Measurements from ENCODE around the gene HGS.

Gene HGS, protein sequence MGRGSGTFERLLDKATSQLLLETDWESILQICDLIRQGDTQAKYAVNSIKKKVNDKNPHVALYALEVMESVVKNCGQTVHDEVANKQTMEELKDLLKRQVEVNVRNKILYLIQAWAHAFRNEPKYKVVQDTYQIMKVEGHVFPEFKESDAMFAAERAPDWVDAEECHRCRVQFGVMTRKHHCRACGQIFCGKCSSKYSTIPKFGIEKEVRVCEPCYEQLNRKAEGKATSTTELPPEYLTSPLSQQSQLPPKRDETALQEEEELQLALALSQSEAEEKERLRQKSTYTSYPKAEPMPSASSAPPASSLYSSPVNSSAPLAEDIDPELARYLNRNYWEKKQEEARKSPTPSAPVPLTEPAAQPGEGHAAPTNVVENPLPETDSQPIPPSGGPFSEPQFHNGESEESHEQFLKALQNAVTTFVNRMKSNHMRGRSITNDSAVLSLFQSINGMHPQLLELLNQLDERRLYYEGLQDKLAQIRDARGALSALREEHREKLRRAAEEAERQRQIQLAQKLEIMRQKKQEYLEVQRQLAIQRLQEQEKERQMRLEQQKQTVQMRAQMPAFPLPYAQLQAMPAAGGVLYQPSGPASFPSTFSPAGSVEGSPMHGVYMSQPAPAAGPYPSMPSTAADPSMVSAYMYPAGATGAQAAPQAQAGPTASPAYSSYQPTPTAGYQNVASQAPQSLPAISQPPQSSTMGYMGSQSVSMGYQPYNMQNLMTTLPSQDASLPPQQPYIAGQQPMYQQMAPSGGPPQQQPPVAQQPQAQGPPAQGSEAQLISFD

DNA sequence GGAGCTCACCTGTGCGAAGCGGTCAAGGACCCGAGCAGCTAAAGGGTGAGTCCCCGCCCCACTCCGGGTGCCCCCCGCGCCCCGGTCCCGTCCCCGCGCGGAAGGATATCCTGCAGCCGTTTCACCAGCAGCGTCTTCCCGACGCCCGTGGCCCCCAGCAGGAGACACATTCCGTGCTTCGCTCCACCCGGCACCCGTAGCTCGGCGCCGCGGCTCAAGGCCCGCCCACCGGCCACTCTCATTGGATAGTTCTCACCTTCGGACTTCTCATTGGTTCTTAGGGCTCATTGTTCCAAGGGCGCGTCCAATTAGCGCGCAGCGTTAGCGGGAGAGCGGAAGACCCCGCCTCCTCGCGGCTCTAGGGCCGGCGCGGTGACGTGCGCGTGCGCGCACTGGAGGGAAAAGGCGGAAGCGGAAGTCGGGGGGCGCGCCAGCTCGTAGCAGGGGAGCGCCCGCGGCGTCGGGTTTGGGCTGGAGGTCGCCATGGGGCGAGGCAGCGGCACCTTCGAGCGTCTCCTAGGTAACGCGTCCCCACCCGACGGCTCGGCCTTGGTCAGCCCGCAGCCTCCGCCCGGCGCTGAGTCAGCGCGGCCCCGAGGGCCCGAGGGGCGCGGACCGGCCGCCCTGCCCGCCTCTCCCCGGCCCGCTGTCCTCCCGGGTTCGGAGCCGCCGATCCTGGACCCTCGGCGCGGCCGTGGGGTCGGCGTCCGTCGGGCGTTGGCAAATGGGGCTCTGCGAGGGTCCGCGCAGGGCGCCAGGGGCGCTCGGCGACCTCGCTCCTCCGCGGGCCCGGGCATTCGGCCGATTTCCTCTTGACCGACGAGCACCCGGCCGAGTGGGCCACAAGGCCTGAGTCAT is at the start of gene HGS, which contains the start of gene ARL16:
TSS of gene HGS (plus strand) at position 428 of the 858 bp plus-strand sequence. CDS start at position 484, 56 bp downstream.
TSS of gene ARL16 (minus strand) at position 214 of the 858 bp plus-strand sequence. CDS start at position 170, 44 bp downstream.
- DNase-seq (ENCODE audit: low spot score): peak; percentile 99

DNA sequence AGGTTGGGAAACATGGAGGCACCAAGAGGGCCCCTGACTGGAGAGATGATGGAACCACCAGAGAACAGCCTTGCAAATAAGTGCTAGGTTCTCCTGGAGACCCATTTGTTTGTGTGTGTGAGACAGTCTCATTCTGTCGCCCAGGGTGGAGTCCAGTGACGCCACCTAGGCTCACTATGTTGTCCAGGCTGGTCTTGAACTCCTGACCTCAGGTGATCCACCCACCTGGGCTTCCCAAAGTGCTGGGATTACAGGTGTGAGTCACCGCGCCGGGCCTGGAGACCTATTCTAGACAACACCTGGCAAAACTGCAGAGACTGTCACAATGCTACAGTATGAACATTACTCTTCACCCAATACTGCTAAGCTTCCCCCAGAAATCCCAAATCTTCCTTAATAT is 48.4 kb upstream of the HGS start:
- DNase-seq (ENCODE audit: low spot score): no peak

DNA sequence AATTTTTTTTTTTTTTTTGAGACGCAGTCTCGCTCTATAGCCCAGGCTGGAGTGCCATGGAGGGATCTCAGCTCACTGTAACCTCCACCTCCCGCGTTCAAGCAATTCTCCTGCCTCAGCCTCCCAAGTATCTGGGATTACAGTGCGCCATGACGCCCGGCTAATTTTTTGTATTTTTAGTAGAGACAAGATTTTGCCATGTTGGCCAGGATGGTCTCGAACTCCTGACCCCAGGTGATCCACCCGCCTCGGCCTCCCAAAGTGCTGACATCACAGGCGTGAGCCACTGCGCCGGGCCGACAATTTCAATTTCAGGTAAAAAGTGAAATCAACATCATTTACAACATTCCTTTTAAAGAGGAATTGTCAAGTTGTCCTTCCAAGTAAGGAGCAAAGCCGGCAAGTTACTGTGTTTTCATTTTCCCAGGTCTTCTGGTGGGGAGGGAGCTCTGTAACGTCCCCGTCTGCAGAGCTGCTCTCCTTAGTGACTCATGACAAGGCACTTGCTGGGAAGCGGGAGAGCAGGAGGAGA is 47.8 kb upstream of the HGS start:
- DNase-seq (ENCODE audit: low spot score): no peak

GRCh38 chr17:81636505-81637288 is 47.1 kb upstream of the HGS start, which contains the start of the genes NPLOC4 and TSPAN10:
Gene NPLOC4, minus strand, starts transcription at chr17:81637112. Its CDS starts 182 bp downstream, at chr17:81636930.
Gene TSPAN10, plus strand, starts transcription at chr17:81637196. Its CDS starts 5,217 bp downstream, at chr17:81642413.
- DNase-seq (ENCODE audit: low spot score): peak; percentile 72

DNA sequence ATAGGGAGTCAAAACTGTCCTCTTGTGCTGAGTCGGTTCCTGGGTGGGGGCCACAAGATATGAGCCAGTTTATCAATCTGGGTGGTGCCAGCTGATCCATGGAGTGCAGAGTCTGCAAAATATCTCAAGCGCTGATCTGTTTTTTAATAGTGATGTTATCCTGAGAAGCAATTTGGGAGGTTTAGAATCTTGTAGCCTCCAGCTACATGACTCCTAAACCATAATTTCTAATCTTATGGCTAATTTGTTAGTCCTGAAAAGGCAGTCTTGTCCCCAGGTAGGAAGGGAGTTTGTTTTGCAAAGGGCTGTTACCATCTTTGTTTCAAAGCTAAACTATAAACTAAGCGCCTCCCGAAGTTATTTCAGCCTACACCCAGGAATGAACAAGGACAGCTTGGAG is 45.1 kb upstream of the HGS start:
- no peak for DNase-seq (ENCODE audit: low spot score)

DNA sequence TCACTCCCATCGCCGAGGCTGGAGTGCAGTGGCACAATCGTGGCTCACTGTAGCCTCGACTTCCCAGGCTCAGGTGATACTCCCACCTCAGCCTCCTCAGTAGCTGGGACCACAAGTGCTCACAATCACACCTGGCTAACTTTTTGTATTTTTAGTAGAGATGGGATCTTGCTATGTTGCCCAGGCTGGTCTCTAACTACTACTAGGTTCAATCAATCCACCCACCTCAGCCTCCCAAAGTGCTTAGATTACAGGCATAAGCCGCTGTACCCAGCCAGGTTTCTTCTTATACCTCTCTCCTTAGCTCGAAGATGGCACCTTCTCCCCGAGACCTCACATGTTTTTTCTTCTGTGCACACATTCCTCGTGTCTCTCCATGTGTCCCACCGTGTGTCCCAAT is 43.8 kb upstream of the HGS start:
- DNase-seq (ENCODE audit: low spot score): no peak

DNA sequence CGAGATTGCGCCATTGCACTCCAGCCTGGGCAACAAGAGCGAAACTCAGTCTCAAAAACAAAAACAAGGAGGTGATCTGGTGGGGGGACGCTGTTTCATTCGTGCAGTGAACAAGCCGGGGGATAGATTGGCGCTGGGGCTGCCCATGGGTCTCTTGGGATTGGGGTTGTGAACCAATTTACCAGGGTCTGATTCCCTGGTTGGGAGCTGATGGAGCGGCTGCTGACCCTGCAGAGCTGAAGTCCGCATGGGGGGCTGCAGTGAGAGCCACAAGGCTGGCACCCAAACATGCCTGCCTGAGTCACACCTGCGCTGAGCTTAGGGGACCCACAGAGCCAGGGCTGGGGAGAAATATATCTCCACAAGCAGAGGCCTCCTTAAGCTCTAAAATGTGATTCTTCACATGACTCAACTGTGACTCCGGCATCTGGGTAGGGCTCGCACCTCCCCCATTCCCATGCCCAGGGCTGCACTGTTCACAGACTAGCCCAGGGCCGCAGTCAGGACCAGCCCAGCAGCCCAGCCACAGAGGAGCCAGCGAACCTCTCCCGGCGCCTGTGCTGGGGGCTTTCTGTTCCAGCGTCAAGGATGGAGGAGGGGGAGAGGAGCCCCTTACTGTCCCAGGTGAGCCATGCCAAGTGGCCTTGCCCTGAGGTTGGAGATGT is 41.9 kb upstream of the HGS start:
- DNase-seq (ENCODE audit: low spot score): peak; percentile 63

- DNase-seq (ENCODE audit: low spot score): no peak
These were observed 39.3 kb upstream of the HGS start for GRCh38 chr17:81644496-81644895.

DNA sequence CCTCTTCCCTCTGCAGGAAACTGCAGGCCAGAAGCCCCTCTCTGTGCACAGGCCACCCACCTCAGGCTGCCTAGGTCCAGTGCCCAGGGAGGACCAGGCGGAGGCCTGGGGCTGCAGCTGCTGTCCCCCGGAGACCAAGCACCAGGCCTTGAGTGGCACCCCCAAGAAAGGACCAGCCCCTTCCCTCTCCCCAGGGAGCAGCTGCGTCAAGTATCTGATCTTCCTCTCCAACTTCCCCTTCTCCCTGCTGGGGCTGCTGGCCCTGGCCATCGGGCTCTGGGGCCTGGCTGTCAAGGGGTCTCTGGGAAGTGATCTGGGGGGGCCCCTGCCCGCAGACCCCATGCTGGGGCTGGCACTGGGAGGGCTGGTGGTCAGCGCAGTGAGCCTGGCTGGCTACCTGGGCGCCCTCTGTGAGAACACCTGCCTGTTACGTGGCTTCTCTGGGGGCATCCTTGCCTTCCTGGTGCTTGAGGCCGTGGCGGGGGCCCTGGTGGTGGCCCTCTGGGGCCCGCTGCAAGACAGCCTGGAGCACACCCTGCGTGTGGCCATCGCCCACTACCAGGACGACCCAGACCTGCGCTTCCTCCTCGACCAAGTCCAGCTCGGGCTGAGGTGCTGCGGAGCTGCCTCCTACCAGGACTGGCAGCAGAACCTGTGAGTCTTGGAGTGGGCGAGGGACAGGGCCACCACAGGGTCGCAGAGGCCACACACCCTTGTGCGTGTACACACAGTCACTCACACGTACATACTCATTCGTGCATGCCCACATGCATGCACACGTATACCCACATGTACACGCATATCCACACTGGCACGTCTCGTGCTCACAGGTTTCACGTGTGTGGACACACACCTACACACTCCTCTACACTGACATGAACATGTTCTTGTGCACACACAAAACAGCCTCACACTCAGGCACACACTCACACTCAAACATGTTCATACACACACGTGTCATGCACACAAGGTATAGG is 38.5 kb upstream of the HGS start:
- DNase-seq (ENCODE audit: low spot score): no peak

- DNase-seq (ENCODE audit: low spot score): peak; percentile 92
These were observed 36.8 kb upstream of the HGS start for GRCh38 chr17:81646869-81647600.

DNA sequence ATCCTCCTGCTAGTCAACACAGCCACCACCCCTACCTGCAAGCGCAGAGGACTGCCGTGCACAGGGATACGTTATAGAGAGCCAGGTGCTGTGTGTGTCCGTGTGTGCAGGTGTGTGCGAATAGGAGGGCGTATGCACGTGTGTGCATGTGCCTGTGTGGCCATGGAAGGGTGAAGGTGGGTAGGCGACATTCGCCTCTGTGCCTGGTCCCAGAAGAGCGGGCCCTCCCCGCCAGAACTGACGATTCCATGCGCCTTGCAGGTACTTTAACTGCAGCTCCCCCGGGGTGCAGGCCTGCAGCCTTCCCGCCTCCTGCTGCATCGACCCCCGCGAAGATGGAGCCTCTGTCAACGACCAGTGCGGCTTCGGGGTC is 36.2 kb upstream of the HGS start:
- no peak for DNase-seq (ENCODE audit: low spot score)

DNA sequence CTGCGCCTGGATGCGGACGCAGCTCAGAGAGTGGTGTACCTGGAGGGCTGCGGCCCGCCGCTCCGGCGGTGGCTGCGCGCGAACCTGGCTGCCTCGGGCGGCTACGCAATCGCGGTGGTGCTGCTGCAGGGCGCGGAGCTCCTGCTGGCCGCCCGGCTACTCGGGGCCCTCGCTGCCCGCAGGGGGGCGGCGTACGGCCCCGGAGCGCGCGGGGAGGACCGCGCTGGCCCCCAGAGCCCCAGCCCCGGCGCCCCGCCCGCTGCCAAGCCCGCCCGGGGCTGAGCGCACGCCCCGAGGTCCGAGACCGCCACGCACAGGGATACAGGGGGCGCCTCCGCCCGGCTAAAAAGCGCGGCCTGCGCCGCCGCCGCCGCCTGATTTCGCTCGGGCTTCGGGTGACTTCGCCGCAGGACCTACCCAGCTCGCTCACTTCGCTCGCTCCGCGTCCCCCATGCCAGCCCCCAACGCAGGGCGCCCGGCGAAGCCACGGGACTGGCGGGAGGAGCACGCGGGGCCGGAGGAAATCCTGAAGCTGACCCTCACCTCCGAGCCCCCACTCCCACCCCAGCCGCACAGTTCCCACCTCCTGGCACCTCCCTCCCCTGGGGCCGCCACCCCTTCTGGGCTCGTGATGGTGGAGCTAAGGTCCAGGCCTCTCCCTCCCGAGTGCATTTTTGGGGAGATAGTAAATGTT is 35.7 kb upstream of the HGS start:
- peak; percentile 15 for DNase-seq (ENCODE audit: low spot score)

DNA sequence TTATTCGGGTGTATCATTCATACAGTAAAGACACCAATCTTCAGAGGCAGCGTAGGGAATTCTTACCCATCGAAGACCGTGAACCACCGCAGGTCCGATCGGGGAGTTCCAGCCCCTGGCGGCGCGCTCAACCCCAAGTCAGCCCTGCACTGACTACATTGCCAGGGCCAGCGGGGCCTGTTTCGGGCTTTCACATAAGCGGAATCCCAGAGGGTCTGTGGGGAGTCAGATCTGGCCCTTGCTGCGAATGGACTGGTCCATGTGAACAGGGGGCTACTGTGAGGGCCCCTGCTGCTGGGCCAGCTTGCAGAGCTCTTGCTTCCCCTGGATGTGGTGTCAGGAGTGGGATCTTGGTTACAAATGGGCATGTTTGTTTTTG is 35.1 kb upstream of the HGS start:
- DNase-seq (ENCODE audit: low spot score): no peak

DNA sequence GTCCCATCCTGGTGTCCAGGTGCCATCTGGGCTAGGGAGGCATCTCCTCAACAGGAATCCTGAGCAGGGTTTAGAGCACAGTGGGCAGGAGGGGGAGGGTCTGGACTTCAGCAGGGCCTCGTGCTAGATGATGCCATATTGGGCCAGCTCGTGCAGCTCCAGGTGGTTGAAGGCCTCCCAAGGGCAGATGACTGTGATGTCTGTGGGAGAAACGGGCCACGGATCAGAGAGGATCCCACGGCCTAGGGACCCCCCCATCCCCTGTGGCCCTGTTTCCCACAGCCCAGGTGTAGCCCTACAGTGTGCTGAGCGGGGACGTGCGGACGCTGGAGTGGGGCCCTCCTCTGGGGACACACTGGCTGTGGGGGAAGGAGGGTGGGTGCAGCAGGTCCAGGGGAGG is 32.9 kb upstream of the HGS start:
- DNase-seq (ENCODE audit: low spot score): no peak

DNA sequence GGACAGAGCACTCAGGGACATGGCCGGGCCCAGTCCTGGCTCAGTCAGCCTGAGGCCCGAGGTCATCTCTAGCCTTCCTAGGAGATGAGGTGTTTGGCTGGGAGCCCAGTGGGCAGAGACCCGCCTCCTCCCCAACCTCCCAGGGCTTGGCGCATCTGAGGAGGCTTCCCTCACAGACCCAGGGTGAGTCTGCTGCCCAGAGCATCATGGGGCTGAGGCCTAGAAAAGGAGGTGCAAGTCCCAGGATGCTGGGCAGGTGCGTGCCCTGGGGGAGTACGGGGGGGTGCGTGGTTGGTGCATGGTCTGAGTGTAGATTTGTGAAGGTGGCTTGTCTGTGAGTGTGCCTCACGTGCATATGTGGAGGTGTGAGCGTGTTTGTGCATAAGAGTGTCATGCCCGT is 32.1 kb upstream of the HGS start:
- no peak for DNase-seq (ENCODE audit: low spot score)

DNA sequence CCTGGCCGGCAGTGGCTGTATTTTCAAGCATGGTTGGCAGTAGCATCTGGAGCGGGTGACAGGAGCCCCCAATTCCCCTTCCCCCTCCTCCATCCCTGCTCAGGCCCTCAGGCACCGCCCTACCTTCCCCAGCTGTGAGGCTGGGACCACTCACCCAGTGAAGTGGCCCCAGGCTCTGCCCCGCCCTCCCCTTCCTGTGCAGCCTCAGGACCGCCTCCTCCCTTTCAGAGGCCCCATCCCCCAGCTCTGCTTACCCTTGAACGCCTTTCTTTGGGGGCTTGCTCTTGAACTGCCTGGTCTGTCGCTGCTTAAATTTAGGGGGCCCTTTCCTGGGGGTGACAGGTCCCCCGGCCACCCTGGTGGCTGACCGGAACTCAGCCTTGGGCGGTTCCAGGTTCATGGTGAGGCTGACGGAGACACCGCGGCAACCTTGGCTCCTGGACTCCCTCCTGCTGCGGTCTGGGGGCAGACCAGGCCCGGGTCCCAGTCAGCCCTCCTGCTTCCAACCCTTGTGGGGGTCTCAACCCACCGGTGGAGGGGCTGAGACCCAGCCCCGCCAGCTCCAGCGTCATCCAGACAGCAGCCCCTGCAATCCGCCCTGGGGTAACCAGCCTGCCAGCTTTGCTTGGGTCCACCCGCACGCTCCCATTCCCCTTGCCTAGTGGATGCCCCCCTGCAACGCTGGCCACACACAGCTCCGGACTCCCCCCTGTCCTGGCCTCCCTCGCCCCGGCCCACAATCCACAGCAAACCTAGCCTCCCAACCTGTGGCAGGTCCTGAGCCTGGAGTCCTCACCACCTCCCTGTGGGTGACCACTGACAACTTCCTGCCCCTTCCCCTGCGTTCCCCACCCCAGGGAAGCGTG is 30.7 kb upstream of the HGS start:
- DNase-seq (ENCODE audit: low spot score): no peak
